ACC112 (cell line): ENCODE measurements around the gene LACRT.

Experiments used
- H2AFZ ChIP-seq: fragments of 200-600 bp; sonication (generic); one replicate; pipeline ENCODE4 v1.6.0; 2017; ENCODE audit warnings: antibody characterized with exemption, low read length; ENCODE audit not compliant: unreplicated experiment
- H3K27ac ChIP-seq: fragments of 200-600 bp; sonication (generic); 2 replicates; pipeline ENCODE4 v1.5.1; 2014; ENCODE audit warnings: low read depth, mild to moderate bottlenecking, antibody characterized with exemption, low read length, moderate library complexity
- H3K27me3 ChIP-seq: fragments of 200-600 bp; sonication (generic); 2 replicates; pipeline ENCODE4 v1.6.1; 2014; ENCODE audit warnings: mild to moderate bottlenecking, antibody characterized with exemption, low read length, moderate library complexity, mixed read lengths; ENCODE audit not compliant: insufficient read depth
- H3K36me3 ChIP-seq: fragments of 200-600 bp; sonication (generic); 2 replicates; pipeline ENCODE4 v1.6.1; 2016; ENCODE audit warnings: mild to moderate bottlenecking, antibody characterized with exemption, low read length, moderate library complexity, mixed read lengths; ENCODE audit not compliant: insufficient read depth
- H3K4me1 ChIP-seq: fragments of 200-600 bp; sonication (generic); one replicate; pipeline ENCODE4 v1.6.1; 2016; ENCODE audit warnings: low read length, mixed read lengths; ENCODE audit not compliant: insufficient read depth, unreplicated experiment, control insufficient read depth
- H3K4me3 ChIP-seq: fragments of 200-600 bp; sonication (generic); 2 replicates; pipeline ENCODE4 v1.5.1; 2014; ENCODE audit warnings: mild to moderate bottlenecking, low read depth, low read length
- H3K79me2 ChIP-seq: fragments of 200-600 bp; sonication (generic); one replicate; pipeline ENCODE4 v1.6.0; 2016; ENCODE audit warnings: low read length; ENCODE audit not compliant: control insufficient read depth, unreplicated experiment, insufficient read depth

Gene LACRT

GRCh38 chr12:54660320-54660962 is 25.7 kb upstream of the LACRT start:
- Histone ChIP-seq H2AFZ (no peak overlapping the region), H3K27ac (no peak overlapping the region), H3K4me3 (no peak overlapping the region), H3K79me2 (no peaks in the 10 kb centered on the region), H3K27me3 (peaks cover 56% of the 10 kb centered on the region), H3K36me3 (no peaks in the 10 kb centered on the region), H3K4me1 (no peaks in the 10 kb centered on the region)

- no peak overlapping the region for H2AFZ ChIP-seq
- H3K4me3 ChIP-seq, result no peak overlapping the region
- no peaks in the 10 kb centered on the region for H3K36me3 ChIP-seq
- peaks cover 71% of the 10 kb centered on the region for H3K27me3 ChIP-seq
- no peaks in the 10 kb centered on the region for H3K4me1 ChIP-seq
- no peaks in the 10 kb centered on the region for H3K79me2 ChIP-seq
- H3K27ac ChIP-seq, result no peak overlapping the region
These were observed 23.9 kb upstream of the LACRT start for GRCh38 chr12:54658306-54659264.

- Histone ChIP-seq H3K4me1 (no peaks in the 10 kb centered on the region), H2AFZ (no peak overlapping the region), H3K79me2 (no peaks in the 10 kb centered on the region), H3K36me3 (no peaks in the 10 kb centered on the region), H3K27ac (no peak overlapping the region), H3K4me3 (no peak overlapping the region), H3K27me3 (peaks cover 79% of the 10 kb centered on the region)
These were observed 22.5 kb upstream of the LACRT start for GRCh38 chr12:54657105-54657607.

- Histone ChIP-seq H3K27ac (no peak overlapping the region), H2AFZ (no peak overlapping the region)
These were observed 20.2 kb upstream of the LACRT start for GRCh38 chr12:54654926-54655325.

GRCh38 chr12:54653025-54653424 is 18.3 kb upstream of the LACRT start:
- peaks cover 89% of the 10 kb centered on the region for H3K27me3 ChIP-seq
- no peak overlapping the region for H2AFZ ChIP-seq
- H3K27ac ChIP-seq, result no peak overlapping the region
- H3K4me1 ChIP-seq, result no peaks in the 10 kb centered on the region
- no peak overlapping the region for H3K4me3 ChIP-seq
- no peaks in the 10 kb centered on the region for H3K79me2 ChIP-seq
- no peaks in the 10 kb centered on the region for H3K36me3 ChIP-seq

More at GRCh38 chr12:54654926-54655325, 20.2 kb upstream of the LACRT start:
- Histone ChIP-seq H3K36me3 (no peaks in the 10 kb centered on the region), H3K4me1 (no peaks in the 10 kb centered on the region), H3K4me3 (no peak overlapping the region), H3K27me3 (peaks cover 87% of the 10 kb centered on the region), H3K79me2 (no peaks in the 10 kb centered on the region)

- Histone ChIP-seq H2AFZ (no peak overlapping the region), H3K36me3 (no peaks in the 10 kb centered on the region), H3K27me3 (peaks cover 90% of the 10 kb centered on the region), H3K79me2 (no peaks in the 10 kb centered on the region), H3K4me3 (no peak overlapping the region), H3K4me1 (no peaks in the 10 kb centered on the region), H3K27ac (no peak overlapping the region)
These were observed 16.2 kb upstream of the LACRT start for GRCh38 chr12:54650889-54651288.

GRCh38 chr12:54650409-54650808 is 15.7 kb upstream of the LACRT start:
- Histone ChIP-seq H3K36me3 (no peaks in the 10 kb centered on the region), H3K79me2 (no peaks in the 10 kb centered on the region), H3K27me3 (peaks cover 91% of the 10 kb centered on the region), H3K4me3 (no peak overlapping the region), H2AFZ (no peak overlapping the region), H3K4me1 (no peaks in the 10 kb centered on the region), H3K27ac (no peak overlapping the region)

- Histone ChIP-seq H3K27ac (no peak overlapping the region), H3K27me3 (peaks cover 91% of the 10 kb centered on the region), H3K4me3 (no peak overlapping the region), H3K4me1 (no peaks in the 10 kb centered on the region), H3K36me3 (no peaks in the 10 kb centered on the region), H2AFZ (no peak overlapping the region), H3K79me2 (no peaks in the 10 kb centered on the region)
These were observed 15.1 kb upstream of the LACRT start for GRCh38 chr12:54649825-54650224.

- Histone ChIP-seq H3K36me3 (no peaks in the 10 kb centered on the region), H3K79me2 (no peaks in the 10 kb centered on the region), H3K27me3 (peaks cover 91% of the 10 kb centered on the region), H3K4me3 (no peak within 1 kb of the TSS), H3K27ac (no peak within 1 kb of the TSS), H2AFZ (no peak within 1 kb of the TSS), H3K4me1 (no peaks in the 10 kb centered on the region)
These were observed 13.6 kb upstream of the LACRT start, which contains the start of gene DCD for GRCh38 chr12:54648265-54648664. TSS of gene DCD (minus strand) at chr12:54648365. CDS start at chr12:54648303, 62 bp downstream.

- Histone ChIP-seq H2AFZ (no peak overlapping the region), H3K4me3 (no peak overlapping the region), H3K27me3 (peaks cover 56% of the 10 kb centered on the region), H3K27ac (no peak overlapping the region), H3K4me1 (no peaks in the 10 kb centered on the region), H3K79me2 (no peaks in the 10 kb centered on the region), H3K36me3 (no peaks in the 10 kb centered on the region)
These were observed 6.9 kb upstream of the LACRT start for GRCh38 chr12:54641554-54641953.
